AG04450 (cell line): ENCODE results near the gene EPHB4. TPM values are rescaled to one million over a fixed set of nuclear protein-coding genes. Genes with fewer than 3 reads are reported as not detected.
"Not testable (repeated sequence)": the region's sequence is repeated elsewhere in the genome, so short reads cannot be mapped to it uniquely, and the experiment has no call there.

Source experiments
- CTCF ChIA-PET: fragments of 300-600, 350-600 bp; formaldehyde crosslinking; extraction: SDS; loops from one replicate; lab custom pipeline; 2022; ENCODE audit warnings: antibody characterized with exemption, inconsistent platforms; lab: Charles Lee
- POLR2A ChIA-PET: fragments of 350-600 bp; formaldehyde crosslinking; extraction: SDS; loops from one replicate; lab custom pipeline; 2021; ENCODE audit warnings: antibody characterized with exemption, inconsistent platforms; lab: Yijun Ruan, JAX
- DNase-seq: peaks from one replicate; pipeline ENCODE4 v3.0.0-alpha.2; 2011; ENCODE audit warnings: low read depth, low spot score
- H3K27ac ChIP-seq: one replicate; pipeline ENCODE4 v1.5.1; 2012; ENCODE audit warnings: low read depth, low read length, control low read depth
- H3K27me3 ChIP-seq: one replicate; pipeline ENCODE4 v1.6.0; 2012; ENCODE audit warnings: low read length; ENCODE audit not compliant: control insufficient read depth, insufficient read depth
- H3K4me3 ChIP-seq: 2 replicates; pipeline ENCODE4 v1.5.1; 2011; ENCODE audit warnings: mild to moderate bottlenecking, low read depth, low read length, control low read depth
- H3K9me3 ChIP-seq: 2 replicates; pipeline ENCODE4 v1.5.1; 2012; ENCODE audit warnings: low read length; ENCODE audit not compliant: control insufficient read depth, insufficient read depth
- CTCF ChIP-seq: IDR thresholded peaks from 2 replicates; pipeline ENCODE4 v1.5.1; 2011; ENCODE audit warnings: low read depth, low read length, control low read depth, inconsistent platforms
- polyA plus RNA-seq: library from polyadenylated mRNA; depleted of rRNA; stranded (reverse); fragments of >200 nt; gene quantifications from 2 replicates; pipeline ENCODE4 v1.2.3, GENCODE V29; 2011

The EPHB4 gene
- polyA plus RNA-seq, 1 experiment: 43.8 TPM

- Histone ChIP-seq H3K27ac (no peak overlapping the region), H3K4me3 (no peak overlapping the region), H3K27me3 (no peaks in the 10 kb centered on the region), H3K9me3 (no peaks in the 10 kb centered on the region)
- POLR2A ChIA-PET: no interaction called here
- TF ChIP-seq CTCF: no peak
- CTCF ChIA-PET: interaction anchor here (0.6 kb wide), 1 partner anchor 62 kb away, joined by 3 read pairs; the partner anchor contains the start of gene SRRT
- no peak for DNase-seq
Measured at GRCh38 chr7:100812729-100813128, 14.6 kb downstream of the EPHB4 start.

GRCh38 chr7:100811480-100811879, 15.8 kb downstream of the EPHB4 start:
- ChIA-PET CTCF (no interaction called here), POLR2A (interaction anchor here (0.6 to 1.3 kb wide), 2 partner anchors 8 to 18 kb away, joined by 3 to 4 read pairs; no protein-coding TSS in a partner anchor)
- Histone ChIP-seq H3K27ac (no peak overlapping the region), H3K9me3 (no peaks in the 10 kb centered on the region), H3K27me3 (no peaks in the 10 kb centered on the region), H3K4me3 (no peak overlapping the region)
- no peak for TF ChIP-seq CTCF
- no peak for DNase-seq

- Histone ChIP-seq H3K27ac (no peak overlapping the region), H3K4me3 (no peak overlapping the region), H3K27me3 (no peaks in the 10 kb centered on the region), H3K9me3 (no peaks in the 10 kb centered on the region; the same call in 1 of the 2 replicates)
- no peak for TF ChIP-seq CTCF
- POLR2A ChIA-PET: no interaction called here
- no peak for DNase-seq
- CTCF ChIA-PET: no interaction called here
Measured at GRCh38 chr7:100808354-100808875, 18.9 kb downstream of the EPHB4 start.

- not testable (repeated sequence) for H3K27ac ChIP-seq, H3K4me3 ChIP-seq, DNase-seq, H3K9me3 ChIP-seq, H3K27me3 ChIP-seq
- CTCF ChIA-PET: interaction anchor here (1.0 kb wide), 1 partner anchor 46 kb away, joined by 3 read pairs; the partner anchor contains the start of gene SLC12A9
- POLR2A ChIA-PET: interaction anchor here (0.5 to 0.9 kb wide), 2 partner anchors 13 to 68 kb away, joined by 3 to 5 read pairs; partner anchors contain the start of gene SRRT
Measured at GRCh38 chr7:100806883-100807282, 20.4 kb downstream of the EPHB4 start.

- CTCF ChIA-PET: interaction anchor here (1.0 kb wide), 1 partner anchor 46 kb away, joined by 3 read pairs; the partner anchor contains the start of gene SLC12A9
- H3K4me3 ChIP-seq: no peak overlapping the region
- DNase-seq: no peak
- H3K27ac ChIP-seq: no peak overlapping the region
- POLR2A ChIA-PET: no interaction called here
- no peaks in the 10 kb centered on the region for H3K27me3 ChIP-seq
- no peak for TF ChIP-seq CTCF
- H3K9me3 ChIP-seq: no peaks in the 10 kb centered on the region; the same call in 1 of the 2 replicates
Measured at GRCh38 chr7:100806276-100806675, 21.0 kb downstream of the EPHB4 start.
